Stimulated activated CD4-positive, alpha-beta T cell treated with anti-CD3 and anti-CD28 coated beads, Interleukin-15, amount 100 ng/mL, for 24 hours (primary cell): Measurements from ENCODE around the gene ADAM12.
"Not testable (repeated sequence)": the region's sequence is repeated elsewhere in the genome, so short reads cannot be mapped to it uniquely, and the experiment has no call there.

ENCODE experiments used
- DNase-seq: peaks from one replicate; pipeline ENCODE4 v3.0.0-alpha.2; 2020

The ADAM12 gene

DNA sequence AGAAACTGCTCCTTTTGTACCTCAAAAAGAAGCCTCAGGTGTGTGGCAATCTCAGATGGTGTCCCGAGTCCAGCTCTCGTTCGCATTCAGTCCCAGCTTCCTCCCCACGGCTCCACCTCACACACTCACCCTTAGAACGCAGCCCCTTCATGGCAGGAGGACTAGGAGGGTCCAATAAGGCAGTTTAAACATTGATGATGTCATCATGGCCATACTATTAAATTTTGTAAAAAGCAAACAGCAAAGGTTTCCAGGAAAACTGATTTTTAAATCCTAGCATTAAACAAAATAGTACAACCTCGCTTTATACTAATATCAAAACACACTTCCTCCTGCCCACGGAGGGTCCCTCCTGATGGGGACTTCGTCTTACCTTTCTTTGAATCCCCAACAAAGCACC, 133.0 kb downstream of the ADAM12 start:
- no peak for DNase-seq

DNA sequence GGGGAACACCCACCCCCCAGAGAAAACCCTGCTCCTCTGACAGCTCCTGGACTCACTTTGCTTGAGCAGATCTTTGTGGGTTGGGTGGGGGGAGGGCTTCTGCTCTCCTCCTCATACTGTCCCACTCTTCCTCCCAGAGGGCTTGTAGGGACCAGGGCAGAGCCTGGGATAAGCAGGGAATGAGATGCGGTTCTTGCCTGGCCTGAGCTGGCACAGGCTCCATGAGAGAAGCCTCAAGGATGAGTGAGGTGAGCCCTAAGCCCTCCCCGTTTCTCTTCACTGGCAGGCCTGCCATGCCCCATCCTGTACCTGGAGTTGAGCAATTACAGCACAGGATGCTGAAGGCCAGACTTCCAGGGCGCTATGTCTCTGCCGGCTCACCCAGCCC, 134.7 kb downstream of the ADAM12 start:
- DNase-seq = no peak

DNA sequence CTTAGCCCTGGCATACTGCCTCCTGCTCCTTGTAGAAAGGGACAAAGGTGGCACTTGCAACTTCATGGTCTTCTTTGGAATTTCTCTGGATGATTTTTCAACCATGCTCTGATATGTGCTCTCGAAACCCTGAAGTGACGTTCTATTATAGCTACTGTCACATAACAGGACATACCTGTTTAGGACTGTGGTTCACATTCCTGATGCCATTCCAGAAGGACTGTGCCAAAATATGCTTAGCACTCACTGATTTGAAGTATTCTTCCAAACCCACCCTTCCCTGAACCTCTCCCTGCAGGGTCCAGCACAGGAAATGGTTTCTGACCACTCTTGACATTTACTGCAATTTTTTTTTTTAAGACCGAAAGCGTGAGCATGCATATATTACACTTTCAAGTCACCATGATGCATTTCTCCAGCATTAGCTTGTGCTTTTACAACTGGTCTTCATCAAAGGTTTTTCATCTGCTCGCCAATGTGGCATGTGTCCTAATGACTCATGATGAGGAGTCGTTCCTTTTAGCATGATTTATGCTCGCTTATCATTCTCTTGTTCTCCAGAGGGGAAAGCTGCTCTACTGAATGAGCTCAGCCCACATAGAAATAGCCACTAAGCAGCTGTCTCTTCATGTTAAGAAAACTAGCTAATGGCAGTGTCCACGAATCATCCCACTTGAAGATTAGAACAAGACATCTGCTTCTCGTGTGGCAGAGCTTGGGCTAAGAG, 135.2 kb downstream of the ADAM12 start:
- no peak for DNase-seq

GRCh38 chr10:126251778-126252407, 136.4 kb downstream of the ADAM12 start:
- DNase-seq = no peak

DNA sequence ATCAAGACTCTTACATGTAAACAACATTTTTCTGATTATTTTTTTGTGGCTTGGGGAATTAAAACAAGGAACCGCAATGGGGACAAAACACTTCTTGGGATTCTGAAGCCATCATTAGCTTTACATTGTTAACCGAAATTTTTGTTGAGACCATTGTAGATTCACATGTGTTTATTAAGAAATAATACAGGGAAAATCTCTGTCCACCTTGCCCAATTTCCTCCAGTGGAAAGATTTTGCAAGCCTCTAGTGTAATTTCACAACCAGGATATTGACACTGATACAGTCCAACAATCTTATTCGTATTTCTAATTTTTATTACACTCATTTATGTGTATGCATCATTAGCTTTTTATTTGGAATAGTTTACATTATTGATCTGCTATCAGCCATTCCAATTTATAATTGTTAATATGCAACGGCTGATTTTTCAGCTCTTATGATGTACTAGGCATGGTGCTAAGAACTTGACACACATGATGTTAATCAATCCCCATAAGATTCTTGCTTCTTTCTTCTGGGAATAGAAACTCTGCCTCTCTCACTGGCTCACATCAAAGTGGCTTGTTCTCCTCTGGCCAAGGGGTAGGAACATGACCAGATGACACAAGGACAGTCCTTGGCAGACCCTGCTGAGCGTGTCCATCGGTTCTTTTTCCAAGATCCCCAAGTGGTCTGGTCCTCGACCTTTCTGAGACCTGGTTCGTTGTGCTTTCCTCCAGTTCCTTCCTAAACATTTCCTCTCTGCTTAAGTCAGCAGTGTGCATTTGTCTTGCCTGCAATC, 137.6 kb downstream of the ADAM12 start:
- DNase-seq = no peak

DNA sequence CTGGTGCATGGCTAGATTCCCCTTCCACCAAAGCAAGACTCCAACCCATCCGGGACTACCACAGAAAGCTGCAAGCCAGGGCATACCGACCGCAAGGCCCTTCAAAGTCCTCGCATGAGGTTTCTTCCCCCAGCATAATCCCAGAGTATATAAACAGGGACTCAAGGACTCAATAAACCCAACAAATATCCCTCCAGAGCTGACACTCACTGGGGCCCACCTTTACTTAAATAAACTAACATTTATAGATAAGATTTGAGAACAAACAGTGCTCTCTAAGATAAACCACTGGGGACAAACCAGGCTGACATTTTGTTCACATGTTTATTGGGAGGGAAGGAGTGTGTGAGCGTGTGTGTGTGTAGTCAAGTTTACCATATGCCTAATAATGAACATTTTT, 138.2 kb downstream of the ADAM12 start:
- no peak for DNase-seq

DNA sequence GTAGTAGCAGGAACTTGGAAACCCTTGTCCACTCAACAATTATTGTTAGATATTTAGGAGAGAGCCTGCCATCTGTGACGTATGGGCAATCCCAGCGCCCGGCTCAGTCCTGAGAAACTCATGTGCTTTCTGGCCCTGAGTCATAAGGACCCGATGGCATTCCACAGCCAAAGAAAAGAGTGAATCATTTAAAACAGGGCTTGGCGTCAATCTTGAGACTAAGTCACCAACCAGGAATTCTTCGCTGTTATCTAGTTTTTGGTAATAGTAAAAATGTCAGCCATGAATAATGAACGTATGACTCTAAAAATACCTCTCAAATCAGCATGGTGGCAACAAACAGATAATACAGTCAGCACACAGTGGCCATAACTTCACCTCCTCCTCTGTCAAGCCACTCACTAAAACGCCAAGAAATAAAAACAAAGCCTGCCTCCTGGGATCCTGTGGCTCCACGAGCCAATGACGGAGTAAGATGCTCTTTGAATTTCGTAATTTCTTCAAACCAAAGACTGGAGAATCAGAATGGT, 140.8 kb downstream of the ADAM12 start:
- DNase-seq = no peak

DNA sequence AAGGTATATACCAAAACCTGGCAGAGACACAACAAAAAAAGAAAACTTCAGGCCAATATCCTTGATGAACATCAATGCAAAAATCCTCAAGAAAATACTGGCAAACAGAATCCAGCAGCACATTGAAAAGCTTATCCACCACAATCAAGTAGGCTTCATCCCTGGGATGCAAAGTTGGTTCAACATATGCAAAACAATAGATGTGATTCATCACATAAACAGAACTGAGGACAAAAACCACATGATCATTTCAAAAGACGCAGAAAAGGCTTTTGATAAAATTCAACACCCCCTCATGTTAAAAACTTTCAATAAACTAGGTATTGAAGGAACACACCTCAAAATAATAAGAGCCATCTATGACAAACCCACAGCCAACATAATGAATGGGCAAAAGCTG, 141.9 kb downstream of the ADAM12 start:
- not testable (repeated sequence) for DNase-seq

- DNase-seq = no peak
These were observed 142.8 kb downstream of the ADAM12 start for GRCh38 chr10:126245501-126245900.

- no peak for DNase-seq
These were observed 144.3 kb downstream of the ADAM12 start for GRCh38 chr10:126243971-126244370.

DNA sequence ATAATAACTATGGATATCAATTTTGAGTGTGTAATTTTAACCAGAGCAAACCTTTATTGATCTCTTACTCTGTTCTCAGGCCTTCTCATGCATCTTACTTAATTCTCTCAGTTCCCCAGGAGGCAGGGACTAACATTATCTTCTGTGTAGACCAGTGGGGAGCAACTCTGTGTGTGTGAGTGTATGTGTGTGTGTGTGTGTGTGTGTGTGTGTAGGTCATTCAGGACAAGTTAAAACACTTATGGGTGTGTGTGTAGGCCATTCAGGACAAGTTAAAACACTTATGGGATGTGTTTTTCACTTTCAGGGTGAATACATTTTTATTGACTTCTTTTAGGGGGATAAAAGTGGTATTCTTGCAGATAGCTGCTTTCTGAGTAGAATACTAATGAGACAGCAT, 145.0 kb downstream of the ADAM12 start:
- no peak for DNase-seq

- DNase-seq = no peak
These were observed 145.6 kb downstream of the ADAM12 start for GRCh38 chr10:126242397-126243260.

DNA sequence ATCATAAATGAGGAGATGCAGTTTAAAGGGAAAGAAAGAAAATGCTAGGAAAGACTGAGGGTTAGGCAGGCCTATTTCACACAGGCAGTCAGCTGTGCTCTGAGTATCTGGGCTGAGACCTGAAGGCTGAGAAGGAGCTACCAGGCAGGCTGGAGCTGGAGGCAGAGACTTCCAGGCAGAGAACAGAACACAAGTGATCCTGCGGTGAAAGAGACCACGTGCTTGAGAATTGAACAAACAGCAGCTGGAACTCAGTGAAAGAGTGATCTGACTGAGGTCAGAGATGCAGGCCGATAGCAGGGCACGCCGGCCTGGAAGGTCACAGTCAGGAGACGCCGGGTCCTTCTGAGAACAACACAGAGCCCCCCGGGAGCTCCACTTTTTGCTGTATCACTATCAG, 147.8 kb downstream of the ADAM12 start:
- no peak for DNase-seq

DNA sequence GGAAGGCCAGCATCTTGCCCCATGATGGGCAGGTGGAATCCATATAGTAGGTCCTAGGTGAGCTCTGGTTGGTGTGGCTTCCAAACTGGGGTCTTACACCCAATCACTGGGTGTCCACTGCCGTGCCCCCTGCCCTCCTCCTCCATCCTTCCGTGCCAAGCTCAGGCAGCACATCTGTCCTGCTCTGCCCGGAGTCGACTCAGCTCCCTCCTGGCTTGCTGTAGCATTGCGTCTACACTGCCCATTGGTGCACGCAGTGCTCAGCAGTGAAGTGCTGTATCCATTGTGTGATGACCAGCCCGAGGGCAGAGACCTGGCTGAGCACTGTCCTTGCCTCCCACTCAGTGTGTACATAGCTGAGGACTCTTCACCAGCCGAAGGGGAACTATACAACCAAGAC, 148.4 kb downstream of the ADAM12 start:
- no peak for DNase-seq

DNA sequence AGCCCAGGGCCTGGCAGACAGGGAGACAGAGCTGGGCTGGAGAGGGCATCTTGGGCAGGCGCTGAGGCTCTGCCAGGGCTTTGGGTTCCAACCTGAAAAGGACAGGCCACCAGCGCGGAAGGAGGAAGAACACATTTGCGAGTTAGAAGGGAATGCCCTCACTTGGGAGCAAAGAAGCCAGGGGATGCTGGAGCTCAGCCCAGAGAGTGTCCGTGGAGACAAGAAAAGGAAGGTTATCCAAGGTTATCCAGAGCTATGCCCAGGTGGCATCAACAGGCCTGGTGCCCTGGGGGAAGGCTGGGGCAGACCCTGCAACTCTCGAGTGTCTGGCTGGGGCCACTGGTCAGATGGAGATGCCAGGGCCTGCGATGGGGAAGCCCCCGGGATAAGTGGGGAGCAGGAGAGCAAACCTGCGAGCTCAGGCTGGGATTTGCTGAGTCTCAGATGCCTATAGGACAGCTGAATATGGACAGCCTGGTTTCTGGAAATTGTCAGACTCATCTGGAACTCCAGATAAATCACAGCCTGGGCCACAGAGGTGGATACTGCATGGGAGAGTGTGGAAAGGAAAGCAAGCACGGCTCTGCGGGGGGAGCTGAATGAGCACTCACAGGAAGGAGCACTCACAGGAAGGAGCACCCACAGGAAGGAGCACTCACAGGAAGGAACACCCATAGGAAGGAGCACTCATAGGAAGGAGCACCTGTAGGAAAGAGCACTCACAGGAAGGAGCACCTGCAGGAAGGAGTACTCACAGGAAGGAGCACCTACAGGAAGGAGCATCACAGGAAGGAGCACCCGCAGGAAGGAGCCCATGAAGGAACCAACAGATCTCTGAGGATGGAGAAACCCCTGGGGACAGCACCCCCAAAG, 152.1 kb downstream of the ADAM12 start:
- no peak for DNase-seq

GRCh38 chr10:126235091-126235978, 152.9 kb downstream of the ADAM12 start:
- no peak for DNase-seq

GRCh38 chr10:126234630-126235029, 153.6 kb downstream of the ADAM12 start:
- no peak for DNase-seq

- DNase-seq = no peak
These were observed 154.8 kb downstream of the ADAM12 start for GRCh38 chr10:126233182-126234148.

GRCh38 chr10:126230587-126230986, 157.7 kb downstream of the ADAM12 start:
- DNase-seq = no peak
